Astrocyte of the spinal cord (primary cell): ENCODE measurements around the gene MACROH2A1.
A peak's percentile ranks its signal among the peaks of the same experiment; 100 is the strongest.

Experiments
- DNase-seq: peaks from one replicate; pipeline ENCODE4 v3.0.0; 2011; ENCODE audit warnings: low read depth, low spot score
- H3K4me3 ChIP-seq: 2 replicates; pipeline ENCODE4 v1.5.1; 2011; ENCODE audit warnings: low read depth, mild to moderate bottlenecking, low read length, moderate library complexity
- in situ Hi-C: cut with HindIII; loops from 2 replicates; pipeline ENCODE4 v1.10.0; 2017; ENCODE audit warnings: low sequenced_read_pairs
- TF ChIP-seq, protein P1 (sequence below): IDR thresholded peaks from 2 replicates; pipeline ENCODE4 v1.5.1; 2012; ENCODE audit warnings: low read depth, mild to moderate bottlenecking, low read length, inconsistent platforms

The MACROH2A1 gene

DNA sequence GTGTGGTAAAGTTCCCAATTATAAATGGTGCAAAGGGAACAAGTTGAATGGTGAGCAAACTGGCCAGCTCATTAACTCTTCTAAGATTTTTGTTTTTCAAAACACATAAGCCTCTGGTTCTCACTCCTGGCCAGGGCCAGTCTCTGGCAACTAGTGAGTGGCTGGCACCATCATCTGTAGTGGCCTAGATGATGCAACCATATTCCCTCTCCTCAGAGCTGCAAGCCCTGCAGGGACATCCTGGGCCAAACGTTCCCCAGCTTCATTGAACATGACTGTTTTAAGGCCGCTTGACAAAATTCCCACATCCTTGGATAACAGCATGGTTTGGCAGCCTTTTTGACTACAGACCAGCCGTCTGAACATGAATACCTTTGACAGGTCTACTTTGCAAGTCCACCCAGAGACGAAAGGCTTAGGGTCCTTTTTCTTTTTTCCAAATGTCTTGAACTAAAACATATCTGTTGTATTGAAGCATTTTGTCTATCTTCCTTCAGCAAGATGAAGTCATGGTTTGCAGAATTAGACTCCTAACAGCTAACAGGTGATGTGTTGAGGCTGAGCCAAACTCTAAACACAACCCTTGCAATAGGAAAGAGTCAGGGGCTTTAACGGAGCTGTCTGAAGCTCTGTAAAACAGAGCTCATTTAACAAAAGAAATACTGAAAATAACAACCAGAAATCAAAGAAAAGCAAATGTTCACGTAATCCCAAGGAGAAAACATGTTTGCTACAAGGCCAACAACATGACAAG lies 23.8 kb downstream of the MACROH2A1 start:
- TF ChIP-seq, protein P1, sequence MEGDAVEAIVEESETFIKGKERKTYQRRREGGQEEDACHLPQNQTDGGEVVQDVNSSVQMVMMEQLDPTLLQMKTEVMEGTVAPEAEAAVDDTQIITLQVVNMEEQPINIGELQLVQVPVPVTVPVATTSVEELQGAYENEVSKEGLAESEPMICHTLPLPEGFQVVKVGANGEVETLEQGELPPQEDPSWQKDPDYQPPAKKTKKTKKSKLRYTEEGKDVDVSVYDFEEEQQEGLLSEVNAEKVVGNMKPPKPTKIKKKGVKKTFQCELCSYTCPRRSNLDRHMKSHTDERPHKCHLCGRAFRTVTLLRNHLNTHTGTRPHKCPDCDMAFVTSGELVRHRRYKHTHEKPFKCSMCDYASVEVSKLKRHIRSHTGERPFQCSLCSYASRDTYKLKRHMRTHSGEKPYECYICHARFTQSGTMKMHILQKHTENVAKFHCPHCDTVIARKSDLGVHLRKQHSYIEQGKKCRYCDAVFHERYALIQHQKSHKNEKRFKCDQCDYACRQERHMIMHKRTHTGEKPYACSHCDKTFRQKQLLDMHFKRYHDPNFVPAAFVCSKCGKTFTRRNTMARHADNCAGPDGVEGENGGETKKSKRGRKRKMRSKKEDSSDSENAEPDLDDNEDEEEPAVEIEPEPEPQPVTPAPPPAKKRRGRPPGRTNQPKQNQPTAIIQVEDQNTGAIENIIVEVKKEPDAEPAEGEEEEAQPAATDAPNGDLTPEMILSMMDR, result no peak
- in situ Hi-C loops, result no loop called here
- no peak overlapping the region for H3K4me3 ChIP-seq
- DNase-seq, result no peak

DNA sequence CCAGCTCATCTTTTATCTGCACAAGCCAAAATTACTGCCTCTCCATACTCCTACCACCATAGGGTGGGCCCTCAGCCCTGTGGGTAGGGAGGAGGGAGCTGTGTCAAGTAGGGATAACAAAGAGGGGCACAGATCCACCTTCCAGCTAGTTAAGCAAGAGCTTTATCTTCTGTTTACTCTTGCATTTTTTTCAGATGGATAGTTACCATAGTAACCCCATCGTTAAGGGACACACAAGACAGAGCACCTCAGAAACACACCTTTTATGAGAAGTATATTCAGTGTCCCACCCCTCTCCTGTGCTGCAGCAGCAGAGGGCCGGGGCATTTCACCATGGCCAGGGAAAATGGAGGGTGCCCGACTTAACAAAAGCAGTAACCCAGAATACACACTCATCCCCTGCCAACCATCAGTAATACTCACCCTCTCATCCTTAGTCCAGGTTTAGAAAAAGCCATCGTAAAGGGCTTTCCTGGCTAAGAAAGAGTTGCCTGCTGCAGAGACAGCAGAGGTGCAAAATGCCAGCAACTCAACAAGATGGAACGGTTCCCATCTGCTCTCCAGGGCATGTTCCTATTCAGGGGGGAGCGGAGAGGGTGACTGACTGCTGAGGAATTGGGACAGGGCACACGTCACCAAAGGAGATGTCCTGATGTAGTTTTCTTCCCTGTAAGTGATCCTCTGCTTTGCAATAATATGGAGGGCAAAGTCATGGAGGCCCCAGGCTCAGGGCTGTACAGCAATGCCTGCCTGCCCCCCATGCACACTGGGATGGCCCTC lies 25.1 kb downstream of the MACROH2A1 start:
- H3K4me3 ChIP-seq, result no peak overlapping the region
- TF ChIP-seq, protein P1, result no peak
- in situ Hi-C loops, result no loop called here
- no peak for DNase-seq

GRCh38 chr5:135372654-135373381 lies 26.2 kb downstream of the MACROH2A1 start:
- no peak for DNase-seq
- TF ChIP-seq, protein P1, result no peak
- in situ Hi-C loops, result no loop called here
- no peak overlapping the region for H3K4me3 ChIP-seq

- DNase-seq, result peak; percentile 36
- in situ Hi-C loops, result no loop called here
- TF ChIP-seq, protein P1, result no peak
- H3K4me3 ChIP-seq, result no peak overlapping the region
Measured at GRCh38 chr5:135371622-135372232, 27.3 kb downstream of the MACROH2A1 start.

DNA sequence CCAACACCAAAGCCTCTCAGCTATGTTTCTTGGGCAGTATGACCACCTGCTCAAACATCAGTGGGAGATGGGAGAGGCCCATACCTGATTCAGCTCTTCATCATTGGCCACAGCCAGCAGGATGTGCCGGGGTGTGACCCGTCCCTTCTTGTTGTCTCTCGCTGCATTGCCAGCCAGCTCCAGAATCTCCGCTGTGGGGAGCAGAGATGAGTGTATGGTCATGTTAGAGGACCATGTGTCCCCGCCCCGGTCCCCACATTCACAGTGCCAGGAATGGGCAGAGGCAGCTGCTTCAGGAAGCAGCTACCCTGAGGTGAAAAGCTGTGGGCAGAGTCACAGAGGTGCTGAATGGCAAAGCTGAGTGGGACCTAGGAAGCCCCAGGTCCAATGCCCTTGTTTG lies 29.1 kb downstream of the MACROH2A1 start:
- TF ChIP-seq, protein P1, result no peak
- no peak overlapping the region for H3K4me3 ChIP-seq
- no peak for DNase-seq
- in situ Hi-C loops, result no loop called here

DNA sequence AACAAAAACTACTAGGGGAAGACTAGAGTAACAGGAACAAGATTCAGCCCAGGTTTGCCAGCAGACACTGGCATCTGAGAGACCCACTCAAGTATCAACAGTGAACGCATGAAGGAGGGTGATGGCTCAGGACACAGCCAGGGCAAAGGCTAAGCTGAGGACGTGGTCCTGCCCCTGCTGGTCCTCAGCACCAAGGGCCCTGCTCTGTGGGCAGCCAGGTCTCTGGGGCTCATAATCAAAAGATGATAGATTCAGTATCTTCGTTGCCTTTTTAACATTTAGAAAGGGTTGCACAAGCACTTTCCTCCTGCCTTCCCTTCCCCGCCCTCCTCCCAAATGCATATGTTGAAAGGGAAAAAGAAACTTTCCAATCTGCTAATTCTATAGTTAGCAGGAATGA lies 31.5 kb downstream of the MACROH2A1 start:
- H3K4me3 ChIP-seq, result no peak overlapping the region
- in situ Hi-C loops, result no loop called here
- no peak for DNase-seq
- TF ChIP-seq, protein P1, result no peak
